WI38 (cell line): ENCODE results near the gene MEG3.

Source experiments
- H3K4me3 ChIP-seq: 2 replicates; pipeline ENCODE4 v1.5.1; 2011; ENCODE audit warnings: low read depth, mild to moderate bottlenecking, control low read depth, low read length
- TF ChIP-seq, protein P1 (sequence below): IDR thresholded peaks from 2 replicates; pipeline ENCODE4 v1.5.1; 2012; ENCODE audit warnings: low read depth, mild to moderate bottlenecking, control low read depth, low read length

Gene MEG3

DNA sequence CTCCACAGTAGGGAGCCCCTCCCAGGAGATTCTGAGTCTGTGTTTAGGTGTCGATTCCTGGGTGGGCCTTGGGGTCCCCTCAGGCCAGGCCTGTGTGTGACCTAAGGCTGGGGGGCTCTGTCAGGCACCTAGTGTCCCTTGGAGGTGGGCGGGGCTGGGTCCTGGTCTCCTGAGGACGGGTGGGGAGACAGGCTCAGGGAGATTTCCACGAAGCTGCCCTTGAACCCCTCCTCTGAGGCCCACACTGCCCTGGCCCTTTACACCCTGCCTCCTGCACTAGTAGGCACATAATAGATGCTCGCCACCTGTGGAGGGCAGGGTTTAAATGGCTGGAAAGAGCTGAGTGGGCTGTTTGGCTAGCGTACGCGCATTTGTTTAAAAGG, 32.9 kb downstream of the MEG3 start:
- TF ChIP-seq, protein P1, sequence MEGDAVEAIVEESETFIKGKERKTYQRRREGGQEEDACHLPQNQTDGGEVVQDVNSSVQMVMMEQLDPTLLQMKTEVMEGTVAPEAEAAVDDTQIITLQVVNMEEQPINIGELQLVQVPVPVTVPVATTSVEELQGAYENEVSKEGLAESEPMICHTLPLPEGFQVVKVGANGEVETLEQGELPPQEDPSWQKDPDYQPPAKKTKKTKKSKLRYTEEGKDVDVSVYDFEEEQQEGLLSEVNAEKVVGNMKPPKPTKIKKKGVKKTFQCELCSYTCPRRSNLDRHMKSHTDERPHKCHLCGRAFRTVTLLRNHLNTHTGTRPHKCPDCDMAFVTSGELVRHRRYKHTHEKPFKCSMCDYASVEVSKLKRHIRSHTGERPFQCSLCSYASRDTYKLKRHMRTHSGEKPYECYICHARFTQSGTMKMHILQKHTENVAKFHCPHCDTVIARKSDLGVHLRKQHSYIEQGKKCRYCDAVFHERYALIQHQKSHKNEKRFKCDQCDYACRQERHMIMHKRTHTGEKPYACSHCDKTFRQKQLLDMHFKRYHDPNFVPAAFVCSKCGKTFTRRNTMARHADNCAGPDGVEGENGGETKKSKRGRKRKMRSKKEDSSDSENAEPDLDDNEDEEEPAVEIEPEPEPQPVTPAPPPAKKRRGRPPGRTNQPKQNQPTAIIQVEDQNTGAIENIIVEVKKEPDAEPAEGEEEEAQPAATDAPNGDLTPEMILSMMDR = no peak
- H3K4me3 ChIP-seq = no peak overlapping the region

DNA sequence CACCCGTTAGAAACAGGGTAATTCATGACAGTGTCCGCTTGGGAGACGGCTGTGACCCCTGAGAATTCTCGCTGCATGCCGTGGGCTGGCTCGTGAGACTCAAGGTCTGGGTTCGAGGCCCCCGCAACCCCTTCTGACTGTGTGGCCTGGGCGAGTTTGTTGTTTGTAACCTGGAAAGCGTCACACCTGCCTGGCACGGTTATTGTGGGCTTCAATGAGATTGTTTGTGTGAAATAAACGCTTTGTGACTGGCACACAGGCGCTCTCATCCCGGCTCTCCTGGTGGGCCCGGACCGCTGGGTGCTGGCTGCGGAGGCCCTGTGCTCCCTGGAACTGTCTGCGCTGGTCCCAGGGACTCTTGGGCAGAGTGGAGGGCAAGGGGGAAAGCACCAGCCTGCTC, 33.9 kb downstream of the MEG3 start:
- TF ChIP-seq, protein P1 = no peak
- H3K4me3 ChIP-seq = no peak overlapping the region

DNA sequence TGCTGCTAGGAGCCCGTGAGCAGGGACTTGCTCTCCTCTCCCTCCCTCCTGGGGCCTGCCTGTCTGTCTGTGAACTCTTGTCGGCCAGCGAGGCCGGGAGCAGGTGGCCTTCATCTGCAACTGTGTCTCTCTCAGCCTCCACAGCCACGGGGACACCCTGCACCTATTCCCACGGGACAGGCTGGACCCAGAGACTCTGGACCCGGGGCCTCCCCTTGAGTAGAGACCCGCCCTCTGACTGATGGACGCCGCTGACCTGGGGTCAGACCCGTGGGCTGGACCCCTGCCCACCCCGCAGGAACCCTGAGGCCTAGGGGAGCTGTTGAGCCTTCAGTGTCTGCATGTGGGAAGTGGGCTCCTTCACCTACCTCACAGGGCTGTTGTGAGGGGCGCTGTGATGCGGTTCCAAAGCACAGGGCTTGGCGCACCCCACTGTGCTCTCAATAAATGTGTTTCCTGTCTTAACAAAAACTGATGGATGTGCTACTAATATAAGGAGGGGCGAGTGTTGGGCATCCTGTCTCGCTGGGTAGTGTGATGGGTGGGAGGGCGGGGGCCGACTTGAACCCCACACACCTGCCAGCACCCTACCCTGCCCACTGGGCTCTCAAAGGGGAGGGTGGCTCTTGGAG, 34.8 kb downstream of the MEG3 start:
- H3K4me3 ChIP-seq = no peak overlapping the region
- TF ChIP-seq, protein P1 = no peak

DNA sequence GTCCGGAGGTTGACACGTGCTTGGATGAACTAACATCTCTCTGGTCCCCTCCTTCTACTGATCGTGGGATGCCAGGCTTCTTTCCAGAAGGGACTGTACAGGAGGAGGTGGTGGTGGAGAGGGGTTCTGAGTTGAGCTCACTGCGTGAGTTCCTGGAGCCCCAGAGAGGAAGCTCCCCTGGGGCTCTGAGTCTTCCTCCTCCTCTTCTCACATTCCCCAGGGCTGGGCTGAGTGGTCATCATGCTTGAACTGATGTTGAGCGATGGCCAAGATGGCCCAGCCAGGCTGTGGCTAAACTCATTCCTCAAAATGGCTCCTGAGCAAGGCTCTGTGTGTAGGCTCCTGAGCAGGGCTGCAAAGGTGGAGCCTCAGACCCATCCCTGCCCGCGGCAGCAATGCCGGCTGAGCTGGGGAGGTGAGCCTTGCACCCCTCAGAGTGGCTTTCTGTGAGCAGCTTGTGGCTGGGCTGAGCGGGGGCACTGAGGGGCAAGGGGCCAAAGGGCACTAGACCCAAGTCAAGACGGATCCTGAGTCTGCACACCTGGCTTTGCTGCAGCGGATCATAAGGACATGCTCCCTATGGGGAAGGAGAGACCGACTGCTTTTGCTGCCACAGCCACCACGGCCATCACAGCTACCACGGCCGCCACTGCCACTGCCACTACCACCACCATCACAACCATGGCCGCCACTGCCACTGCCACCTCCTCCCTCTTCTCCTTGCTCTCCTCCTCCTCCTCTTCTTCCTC, 35.4 kb downstream of the MEG3 start:
- TF ChIP-seq, protein P1 = no peak
- H3K4me3 ChIP-seq = no peak overlapping the region

DNA sequence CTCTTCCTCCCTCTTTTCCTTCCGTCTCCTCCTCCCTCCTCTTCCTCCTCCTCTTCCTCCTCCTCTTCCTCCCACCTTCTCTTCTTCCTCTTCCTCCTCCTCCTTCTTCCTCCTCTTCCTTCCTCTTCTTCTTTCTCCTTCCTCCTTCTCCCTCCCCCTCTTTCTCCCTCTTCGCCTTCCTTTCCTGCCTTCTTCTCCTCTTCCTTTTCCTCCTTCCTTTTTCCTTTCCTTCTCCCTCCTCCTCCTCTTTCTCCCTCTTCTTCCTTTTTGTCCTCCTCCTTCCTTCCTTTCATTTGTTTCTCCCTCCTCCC, 36.0 kb downstream of the MEG3 start:
- TF ChIP-seq, protein P1 = no peak
- H3K4me3 ChIP-seq = no peak overlapping the region

DNA sequence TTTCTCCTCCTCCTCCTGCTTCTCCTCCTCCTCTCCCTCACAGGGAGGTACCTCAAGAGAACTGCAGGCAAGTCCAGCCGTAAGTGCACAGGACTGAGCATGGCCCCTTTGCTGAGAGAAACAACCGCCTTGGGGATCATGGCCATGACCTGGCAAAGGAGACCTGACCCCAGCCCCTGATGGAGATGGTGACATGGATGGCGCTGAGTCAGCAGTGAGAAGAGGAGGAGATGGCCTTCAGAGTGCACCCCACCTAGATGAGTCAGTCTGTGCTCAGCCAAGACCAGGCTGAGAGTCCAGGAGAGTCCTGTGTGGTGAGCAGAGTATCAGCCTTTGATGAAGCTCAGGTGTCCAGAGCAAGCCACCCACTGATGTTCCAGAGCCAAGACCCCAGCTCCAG, 36.4 kb downstream of the MEG3 start:
- TF ChIP-seq, protein P1 = no peak
- no peak overlapping the region for H3K4me3 ChIP-seq

DNA sequence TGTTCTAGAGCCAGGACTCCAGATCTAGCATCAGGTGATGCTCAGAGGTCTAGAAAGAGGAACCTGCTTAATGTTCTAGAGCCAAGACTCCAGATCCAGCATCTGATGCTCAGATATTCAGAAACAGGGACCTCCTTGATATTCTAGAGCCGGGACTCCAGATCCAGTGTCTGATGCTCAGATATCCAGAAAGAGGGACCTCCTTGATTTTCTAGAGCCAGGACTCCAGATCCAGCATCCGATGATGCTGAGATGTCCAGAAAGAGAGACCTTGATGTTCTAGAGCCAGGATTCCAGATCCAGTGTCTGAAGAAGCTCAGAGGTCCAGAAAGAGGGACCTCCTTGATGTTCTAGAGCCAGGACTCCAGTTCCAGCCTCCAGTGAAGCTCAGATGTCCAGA, 36.9 kb downstream of the MEG3 start:
- H3K4me3 ChIP-seq = no peak overlapping the region
- TF ChIP-seq, protein P1 = no peak
